Tibial nerve (tissue), 4 donors: Measurements from ENCODE around the gene SLC4A1AP.

Source experiments
- EP300 ChIP-seq, 2 donors: sonication (generic); formaldehyde crosslinking; IDR thresholded peaks; one replicate each; pipeline ENCODE4 v1.6.1; 2017; ENCODE audit warnings: antibody characterized with exemption in 2 of 2, mild to moderate bottlenecking in 1 of 2
- POLR2A ChIP-seq, 2 donors: fragments of 450-650 bp; IDR thresholded peaks; one replicate each; pipeline ENCODE4 v1.6.1; 2017; ENCODE audit warnings: antibody characterized with exemption in 2 of 2, mild to moderate bottlenecking in 2 of 2, moderate library complexity in 2 of 2
- TF ChIP-seq, protein P1 (sequence below), 5 experiments: fragments of 200-600 bp in 3 of 5; fragments of 450-650 bp in 2 of 5; sonication (generic) in 3 of 5; IDR thresholded peaks; one replicate each; pipeline ENCODE4 v1.5.1; 2016 to 2019; ENCODE audit warnings: antibody characterized with exemption in 5 of 5, mild to moderate bottlenecking in 3 of 5, moderate library complexity in 2 of 5

DNA sequence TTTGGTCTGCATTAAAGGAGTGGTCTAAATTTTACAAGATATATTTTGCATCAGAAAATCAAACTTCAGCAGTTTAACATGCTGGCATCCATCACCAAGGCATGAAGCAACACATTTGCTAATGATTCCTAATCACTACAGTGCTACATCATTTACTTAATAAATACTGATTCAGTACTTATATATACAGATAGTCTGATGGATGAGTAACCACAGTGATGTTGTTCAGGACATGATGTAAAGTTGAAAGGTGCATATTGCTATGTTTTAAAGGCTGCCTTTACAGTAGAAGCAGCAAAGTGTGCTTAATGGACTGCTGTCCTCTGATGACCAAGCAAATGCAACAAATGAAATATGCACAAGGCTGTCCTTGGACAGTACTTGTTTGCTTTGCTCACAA lies 11.3 kb upstream of the SLC4A1AP start:
- TF ChIP-seq EP300 (IDR thresholded peaks at IDR 0.05) (no peak), POLR2A (IDR thresholded peaks at IDR 0.05) (no peak)
- TF ChIP-seq, protein P1, sequence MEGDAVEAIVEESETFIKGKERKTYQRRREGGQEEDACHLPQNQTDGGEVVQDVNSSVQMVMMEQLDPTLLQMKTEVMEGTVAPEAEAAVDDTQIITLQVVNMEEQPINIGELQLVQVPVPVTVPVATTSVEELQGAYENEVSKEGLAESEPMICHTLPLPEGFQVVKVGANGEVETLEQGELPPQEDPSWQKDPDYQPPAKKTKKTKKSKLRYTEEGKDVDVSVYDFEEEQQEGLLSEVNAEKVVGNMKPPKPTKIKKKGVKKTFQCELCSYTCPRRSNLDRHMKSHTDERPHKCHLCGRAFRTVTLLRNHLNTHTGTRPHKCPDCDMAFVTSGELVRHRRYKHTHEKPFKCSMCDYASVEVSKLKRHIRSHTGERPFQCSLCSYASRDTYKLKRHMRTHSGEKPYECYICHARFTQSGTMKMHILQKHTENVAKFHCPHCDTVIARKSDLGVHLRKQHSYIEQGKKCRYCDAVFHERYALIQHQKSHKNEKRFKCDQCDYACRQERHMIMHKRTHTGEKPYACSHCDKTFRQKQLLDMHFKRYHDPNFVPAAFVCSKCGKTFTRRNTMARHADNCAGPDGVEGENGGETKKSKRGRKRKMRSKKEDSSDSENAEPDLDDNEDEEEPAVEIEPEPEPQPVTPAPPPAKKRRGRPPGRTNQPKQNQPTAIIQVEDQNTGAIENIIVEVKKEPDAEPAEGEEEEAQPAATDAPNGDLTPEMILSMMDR (IDR thresholded peaks at IDR 0.05): no peak
